ENCODE data around the gene SLC45A2. TPM values are rescaled to one million over a fixed set of nuclear protein-coding genes. Genes with fewer than 3 reads are reported as not detected.
"Not testable (repeated sequence)": the region's sequence is repeated elsewhere in the genome, so short reads cannot be mapped to it uniquely, and the experiment has no call there.

The SLC45A2 gene
- polyA plus RNA-seq, 1 of the 3 experiments (the other 2 are of a cell fraction), result 0.02 TPM

DNA sequence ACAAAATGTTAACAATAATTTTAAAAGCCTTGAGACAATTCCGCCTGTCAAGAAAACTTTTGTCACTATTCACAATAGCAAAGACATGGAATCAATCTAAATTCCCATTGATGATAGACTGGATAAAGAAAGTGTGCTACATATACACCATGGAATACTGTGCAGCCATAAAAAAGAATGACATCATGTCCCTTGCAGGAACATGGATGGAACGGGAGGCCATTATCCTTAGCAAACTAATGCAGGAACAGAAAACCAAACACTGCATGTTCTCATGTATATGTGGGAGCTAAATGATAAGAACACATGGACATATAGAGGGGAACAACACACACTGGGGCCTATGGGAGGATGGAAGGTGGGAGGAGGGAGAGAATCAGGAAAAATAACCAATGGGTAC, 46.1 kb upstream of the SLC45A2 start:
- H2AFZ ChIP-seq (ENCODE audit: low read depth); H3K4me1 ChIP-seq (ENCODE audit: control insufficient read depth in 1 of 2, insufficient read depth in 2 of 2, low read depth in 1 of 2, low read length in 1 of 2); POLR2A ChIA-PET; H3K79me2 ChIP-seq (ENCODE audit: insufficient read depth); H3K9ac ChIP-seq; H3K9me2 ChIP-seq; H3K9me3 ChIP-seq; H4K20me1 ChIP-seq (ENCODE audit: insufficient read depth); H3K4me2 ChIP-seq; H3K4me3 ChIP-seq (ENCODE audit: low read depth in 2 of 2, low read length in 1 of 2); H3K27ac ChIP-seq (ENCODE audit: low read depth in 2 of 2, low read length in 1 of 2); H3F3A ChIP-seq (replicated peaks; ENCODE audit: insufficient read depth); DNase-seq; H3K27me3 ChIP-seq (ENCODE audit: insufficient read depth); H3K36me3 ChIP-seq (replicated peaks in 1 of 2; ENCODE audit: control insufficient read depth in 1 of 2, insufficient read depth in 2 of 2, low read length in 1 of 2): not testable (repeated sequence)
- CTCF ChIA-PET, result interaction anchor here (0.9 kb wide), 1 partner anchor 10 kb away, joined by 3 read pairs; no protein-coding TSS in a partner anchor
- 98% methylated on average over 2 of the region's 2 CpGs for WGBS (ENCODE audit: low lambda C conversion rate)

DNA sequence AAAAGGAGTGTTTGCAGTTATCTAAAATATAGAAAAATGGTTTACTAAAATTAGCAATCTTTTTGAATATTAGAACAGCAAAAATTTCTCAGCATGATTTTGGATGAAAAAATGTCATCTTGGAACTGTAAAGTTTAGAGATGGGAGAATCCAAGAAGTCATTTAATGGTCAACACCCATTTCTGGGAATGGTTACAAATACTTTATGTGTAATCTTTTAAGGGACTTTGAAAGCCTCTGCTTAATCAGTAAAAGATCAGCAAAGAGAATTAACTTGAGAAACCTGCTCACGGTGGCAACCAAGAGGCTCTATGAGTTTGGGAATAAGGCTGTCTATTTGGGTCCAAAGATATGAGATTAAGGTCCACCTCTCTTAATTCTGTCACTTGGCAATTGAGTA, 45.6 kb upstream of the SLC45A2 start:
- Histone ChIP-seq H3K9ac (no peak overlapping the region), H3K4me1 (ENCODE audit: control insufficient read depth in 1 of 2, insufficient read depth in 2 of 2, low read depth in 1 of 2, low read length in 1 of 2) (peaks cover 0 to 3% of the 10 kb centered on the region in 2 experiments; a peak in 1 of 4 replicates), H3K9me3 (no peaks in the 10 kb centered on the region), H3F3A (replicated peaks; ENCODE audit: insufficient read depth) (peaks cover 4% of the 10 kb centered on the region), H4K20me1 (ENCODE audit: insufficient read depth) (no peaks in the 10 kb centered on the region), H3K9me2 (no peaks in the 10 kb centered on the region), H3K79me2 (ENCODE audit: insufficient read depth) (no peaks in the 10 kb centered on the region), H3K4me2 (no peak overlapping the region), H3K4me3 (ENCODE audit: low read depth in 2 of 2, low read length in 1 of 2) (no peak overlapping the region), H3K27me3 (ENCODE audit: insufficient read depth) (no peaks in the 10 kb centered on the region), H2AFZ (ENCODE audit: low read depth) (no peak overlapping the region), H3K27ac (ENCODE audit: low read depth in 2 of 2, low read length in 1 of 2) (no peak overlapping the region), H3K36me3 (replicated peaks in 1 of 2; ENCODE audit: control insufficient read depth in 1 of 2, insufficient read depth in 2 of 2, low read length in 1 of 2) (peaks cover 1 to 8% of the 10 kb centered on the region in 2 experiments)
- DNase-seq, result no peak
- POLR2A ChIA-PET, result no interaction called here
- CTCF ChIA-PET, result no interaction called here
- WGBS (ENCODE audit: low lambda C conversion rate), result 89% methylated on average over 1 of the region's 1 CpG
- TF ChIP-seq MXI1 (IDR thresholded peaks at IDR 0.05; ENCODE audit: low read depth, low read length) (no peak), TAF1 (IDR thresholded peaks at IDR 0.05; ENCODE audit: borderline replicate concordance, low read depth, low read length) (no peak), YY1 (IDR thresholded peaks at IDR 0.05; ENCODE audit: low read depth) (no peak), RCOR1 (IDR thresholded peaks at IDR 0.05; ENCODE audit: low read length) (no peak), RXRA (IDR thresholded peaks at IDR 0.05; ENCODE audit: borderline replicate concordance, low read depth) (no peak), FOSL2 (IDR thresholded peaks at IDR 0.05; ENCODE audit: borderline replicate concordance, low read depth) (no peak), SMC3 (IDR thresholded peaks at IDR 0.05; ENCODE audit: low read depth, low read length) (no peak), TEAD4 (IDR thresholded peaks at IDR 0.05; ENCODE audit: borderline replicate concordance, insufficient read depth) (no peak), GATA2 (CRISPR knock-in tag; IDR thresholded peaks at IDR 0.05) (no peak)
- TF ChIP-seq, protein P1, sequence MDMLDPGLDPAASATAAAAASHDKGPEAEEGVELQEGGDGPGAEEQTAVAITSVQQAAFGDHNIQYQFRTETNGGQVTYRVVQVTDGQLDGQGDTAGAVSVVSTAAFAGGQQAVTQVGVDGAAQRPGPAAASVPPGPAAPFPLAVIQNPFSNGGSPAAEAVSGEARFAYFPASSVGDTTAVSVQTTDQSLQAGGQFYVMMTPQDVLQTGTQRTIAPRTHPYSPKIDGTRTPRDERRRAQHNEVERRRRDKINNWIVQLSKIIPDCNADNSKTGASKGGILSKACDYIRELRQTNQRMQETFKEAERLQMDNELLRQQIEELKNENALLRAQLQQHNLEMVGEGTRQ (IDR thresholded peaks at IDR 0.05; ENCODE audit: borderline replicate concordance, low read depth, low read length), result no peak

DNA sequence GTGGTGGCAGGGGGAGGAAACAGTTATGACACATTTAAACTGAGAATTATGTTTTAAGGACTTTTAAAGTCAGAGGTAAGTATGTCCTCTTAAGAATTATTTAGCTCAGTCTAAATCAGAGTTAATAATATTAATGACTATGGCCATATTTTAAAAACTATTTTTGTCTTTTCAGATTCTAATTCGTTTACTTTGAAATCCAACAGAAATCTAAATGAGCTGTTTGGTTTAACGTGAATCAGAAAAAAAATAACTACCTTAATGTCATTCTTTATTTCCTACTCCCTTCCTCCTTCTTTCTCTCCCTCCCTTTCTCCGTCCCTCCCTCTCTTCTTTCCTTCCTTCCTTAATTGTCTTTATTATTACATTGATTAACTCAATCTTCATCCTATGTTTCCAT, 43.9 kb upstream of the SLC45A2 start:
- no peak for DNase-seq
- ChIA-PET CTCF (no interaction called here), POLR2A (no interaction called here)
- H3K9me2 ChIP-seq, result no peaks in the 10 kb centered on the region
- H3K4me2 ChIP-seq, result no peak overlapping the region
- TF ChIP-seq ELF1 (IDR thresholded peaks at IDR 0.05) (no peak), GATA2 (CRISPR knock-in tag; IDR thresholded peaks at IDR 0.05) (no peak), EZH2phosphoT487 (IDR thresholded peaks at IDR 0.05; ENCODE audit: borderline replicate concordance, low read depth) (no peak), TAF1 (IDR thresholded peaks at IDR 0.05; ENCODE audit: borderline replicate concordance, low read depth, low read length) (no peak), TEAD4 (IDR thresholded peaks at IDR 0.05; ENCODE audit: borderline replicate concordance, insufficient read depth) (no peak), FOXM1 (IDR thresholded peaks at IDR 0.05; ENCODE audit: low read depth) (no peak), YY1 (IDR thresholded peaks at IDR 0.05; ENCODE audit: low read depth) (no peak), RAD21 (IDR thresholded peaks at IDR 0.05; ENCODE audit: low read length) (no peak), FOXJ3 (CRISPR knock-in tag; IDR thresholded peaks at IDR 0.05) (no peak), CHD2 (IDR thresholded peaks at IDR 0.05; ENCODE audit: low read length, partially characterized antibody) (no peak)
- TF ChIP-seq, protein P2, sequence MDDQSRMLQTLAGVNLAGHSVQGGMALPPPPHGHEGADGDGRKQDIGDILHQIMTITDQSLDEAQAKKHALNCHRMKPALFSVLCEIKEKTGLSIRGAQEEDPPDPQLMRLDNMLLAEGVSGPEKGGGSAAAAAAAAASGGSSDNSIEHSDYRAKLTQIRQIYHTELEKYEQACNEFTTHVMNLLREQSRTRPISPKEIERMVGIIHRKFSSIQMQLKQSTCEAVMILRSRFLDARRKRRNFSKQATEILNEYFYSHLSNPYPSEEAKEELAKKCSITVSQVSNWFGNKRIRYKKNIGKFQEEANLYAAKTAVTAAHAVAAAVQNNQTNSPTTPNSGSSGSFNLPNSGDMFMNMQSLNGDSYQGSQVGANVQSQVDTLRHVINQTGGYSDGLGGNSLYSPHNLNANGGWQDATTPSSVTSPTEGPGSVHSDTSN (IDR thresholded peaks at IDR 0.05), result no peak
- H3K4me1 ChIP-seq (ENCODE audit: control insufficient read depth in 1 of 2, insufficient read depth in 2 of 2, low read depth in 1 of 2, low read length in 1 of 2), result peaks cover 0 to 3% of the 10 kb centered on the region in 2 experiments; a peak in 1 of 4 replicates
- no peak overlapping the region for H3K27ac ChIP-seq (ENCODE audit: low read depth in 2 of 2, low read length in 1 of 2)
- H3K27me3 ChIP-seq (ENCODE audit: insufficient read depth), result no peaks in the 10 kb centered on the region
- H3K9ac ChIP-seq, result no peak overlapping the region
- H2AFZ ChIP-seq (ENCODE audit: low read depth), result no peak overlapping the region
- peaks cover 4% of the 10 kb centered on the region for H3F3A ChIP-seq (replicated peaks; ENCODE audit: insufficient read depth)
- no peak overlapping the region for H3K4me3 ChIP-seq (ENCODE audit: low read depth in 2 of 2, low read length in 1 of 2)
- H3K36me3 ChIP-seq (replicated peaks in 1 of 2; ENCODE audit: control insufficient read depth in 1 of 2, insufficient read depth in 2 of 2, low read length in 1 of 2), result peaks cover 8 to 9% of the 10 kb centered on the region in 2 experiments
- no peaks in the 10 kb centered on the region for H4K20me1 ChIP-seq (ENCODE audit: insufficient read depth)
- WGBS (ENCODE audit: low lambda C conversion rate), result 63% methylated on average over 3 of the region's 3 CpGs
- no peaks in the 10 kb centered on the region for H3K9me3 ChIP-seq
- H3K79me2 ChIP-seq (ENCODE audit: insufficient read depth), result no peaks in the 10 kb centered on the region
